HepG2 (cell line): ENCODE results near the gene UCHL3. TPM values are rescaled to one million over a fixed set of nuclear protein-coding genes. Genes with fewer than 3 reads are reported as not detected.

Experiments used
- DNMT3B ChIP-seq: conservative IDR thresholded peaks from 2 replicates; pipeline ENCODE4 v1.6.1; 2016; ENCODE audit warnings: missing biosample characterization, control low read depth
- ELF1 ChIP-seq: sonication (generic); formaldehyde crosslinking; IDR thresholded peaks from 2 replicates; pipeline ENCODE4 v1.4.0; 2020; ENCODE audit warnings: missing genetic modification reagents
- GABPA ChIP-seq, 2 experiments: IDR thresholded peaks; 2 replicates each; pipeline ENCODE4 v1.6.1; 2011 to 2016; ENCODE audit warnings: low read depth in 2 of 2, low read length in 1 of 2, missing biosample characterization in 1 of 2, missing genetic modification characterization in 1 of 2
- HOXA3 ChIP-seq: sonication (generic); formaldehyde crosslinking; IDR thresholded peaks from 2 replicates; pipeline ENCODE4 v1.5.0; 2020; ENCODE audit warnings: missing genetic modification reagents
- KLF9 ChIP-seq: IDR thresholded peaks from 2 replicates; pipeline ENCODE4 v1.6.1; 2016; ENCODE audit warnings: low read depth
- MAFF ChIP-seq: IDR thresholded peaks from 2 replicates; pipeline ENCODE4 v1.6.1; 2011; ENCODE audit warnings: low read depth, low read length, improper control_type of control experiment
- NPAS2 ChIP-seq: sonication (generic); formaldehyde crosslinking; IDR thresholded peaks from 2 replicates; pipeline ENCODE4 v1.8.0; 2022; ENCODE audit warnings: mild to moderate bottlenecking, missing genetic modification reagents, borderline replicate concordance
- NRL ChIP-seq: sonication (generic); formaldehyde crosslinking; IDR thresholded peaks from 2 replicates; pipeline ENCODE4 v1.5.0; 2020; ENCODE audit warnings: missing genetic modification reagents, mild to moderate bottlenecking, moderate library complexity, borderline replicate concordance
- PHB2 ChIP-seq: fragments of 450-650 bp; IDR thresholded peaks from 2 replicates; pipeline ENCODE4 v1.6.1; 2018; ENCODE audit not compliant: partially characterized antibody
- PLRG1 ChIP-seq: fragments of 450-650 bp; conservative IDR thresholded peaks from 2 replicates; pipeline ENCODE4 v1.6.1; 2016
- ZBTB8A ChIP-seq: sonication (generic); formaldehyde crosslinking; IDR thresholded peaks from 2 replicates; pipeline ENCODE4 v1.4.0; 2020; ENCODE audit warnings: mild to moderate bottlenecking, low read depth, missing genetic modification reagents, borderline replicate concordance
- ZFP36L2 ChIP-seq: sonication (generic); formaldehyde crosslinking; IDR thresholded peaks from 2 replicates; pipeline ENCODE4 v1.4.0; 2020; ENCODE audit warnings: missing genetic modification reagents
- ZNF234 ChIP-seq: sonication (generic); formaldehyde crosslinking; conservative IDR thresholded peaks from 2 replicates; pipeline ENCODE4 v1.5.1; 2020; ENCODE audit warnings: mild to moderate bottlenecking, missing genetic modification reagents
- ZNF382 ChIP-seq: sonication (generic); formaldehyde crosslinking; IDR thresholded peaks from 2 replicates; pipeline ENCODE4 v1.5.0; 2020; ENCODE audit warnings: missing genetic modification reagents, mild to moderate bottlenecking, borderline replicate concordance
- ZNF775 ChIP-seq: sonication (generic); formaldehyde crosslinking; IDR thresholded peaks from 2 replicates; pipeline ENCODE4 v1.4.0; 2020; ENCODE audit warnings: missing genetic modification reagents, mild to moderate bottlenecking, moderate library complexity, borderline replicate concordance
- polyA plus RNA-seq, 8 experiments: library from polyadenylated mRNA; depleted of rRNA in 3 of 8; stranded (reverse) in 7 of 8; unstranded in 1 of 8; fragments of >200 nt; fragmentation: Illumina TruSeq in 4 of 8; extraction: Trizol in 4 of 8; gene quantifications; 2 replicates each; pipeline versions ENCODE4 v1.2.1 to v1.2.3, GENCODE V29; 2011 to 2016; ENCODE audit warnings: low read depth in 4 of 8, missing spikeins in 1 of 8, mixed read lengths in 1 of 8; ENCODE audit not compliant: insufficient read depth in 1 of 8
- total RNA-seq, 5 experiments: library from RNA; depleted of rRNA; stranded (reverse); fragments of >200 nt; fragmentation: Illumina TruSeq; extraction: Trizol; gene quantifications; 2 replicates each; pipeline ENCODE4 v1.2.3, GENCODE V29; 2016; ENCODE audit warnings: low read depth in 1 of 5
- TF ChIP-seq, protein P1 (sequence below): sonication (generic); formaldehyde crosslinking; IDR thresholded peaks from 2 replicates; pipeline ENCODE4 v1.5.1; 2020; ENCODE audit warnings: mild to moderate bottlenecking, missing genetic modification reagents, moderate library complexity
- TF ChIP-seq, protein P2 (sequence below): sonication (generic); formaldehyde crosslinking; IDR thresholded peaks from 2 replicates; pipeline ENCODE4 v1.4.0; 2020; ENCODE audit warnings: missing genetic modification reagents
- TF ChIP-seq, protein P3 (sequence below): sonication (generic); formaldehyde crosslinking; IDR thresholded peaks from 2 replicates; pipeline ENCODE4 v1.4.0; 2020; ENCODE audit warnings: low read depth, mild to moderate bottlenecking, missing genetic modification reagents
- TF ChIP-seq, protein P4 (sequence below): sonication (generic); formaldehyde crosslinking; IDR thresholded peaks from 2 replicates; pipeline ENCODE4 v1.5.0; 2020; ENCODE audit warnings: mild to moderate bottlenecking, missing genetic modification reagents, borderline replicate concordance

UCHL3 gene
- total and polyA plus RNA-seq, 2 of the 13 experiments (the other 11 are each of a cell fraction or from before 2014, with no cell fraction given): 36.2 to 93.3 TPM

DNA sequence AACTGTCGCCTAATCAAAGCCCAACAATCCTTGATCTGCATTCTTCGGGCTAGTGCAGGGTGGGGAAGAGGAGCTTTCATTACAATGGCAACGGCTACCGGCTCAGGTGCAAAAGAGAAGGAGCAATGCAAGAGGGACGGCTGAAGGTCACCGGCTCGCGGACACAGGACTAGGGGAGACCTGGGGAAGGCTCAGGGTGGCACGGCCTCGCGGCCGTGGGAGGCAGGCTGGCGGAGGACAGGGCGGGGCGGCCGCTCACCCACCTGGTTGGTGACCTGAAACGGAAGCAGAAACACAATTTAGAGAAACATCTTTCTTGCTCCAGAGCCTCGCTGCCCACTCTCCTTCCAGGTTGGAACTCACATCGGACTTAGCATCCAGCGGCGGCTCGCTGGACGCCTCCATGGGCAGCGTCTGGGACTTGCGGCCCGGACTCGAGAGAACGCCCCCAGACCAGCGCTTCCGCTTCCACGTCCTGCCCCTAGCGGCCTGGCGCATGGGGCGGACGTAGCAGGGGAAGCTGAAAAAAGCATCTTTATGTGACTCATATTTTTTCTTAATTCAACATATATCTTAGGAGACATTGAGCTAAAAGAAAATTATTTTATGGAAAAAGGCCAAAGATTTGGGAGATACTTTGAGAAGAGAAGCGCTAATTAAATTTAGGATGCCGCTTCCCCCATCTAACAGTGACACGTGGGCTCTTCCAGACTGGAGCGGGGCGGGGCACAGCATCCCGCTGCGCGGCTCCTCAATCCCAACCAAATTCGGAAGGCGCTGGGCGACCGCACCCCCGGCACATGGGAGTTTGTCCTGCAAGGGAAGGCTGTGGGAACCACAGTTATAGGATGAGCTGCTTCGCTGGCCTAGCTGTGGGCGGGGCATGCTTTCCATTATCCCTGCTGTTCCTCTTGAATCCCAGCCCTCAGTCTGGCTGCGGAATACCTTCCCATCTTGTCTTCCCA is 11.9 kb upstream of the UCHL3 start, which contains the start of gene COMMD6 (continued):
- TF ChIP-seq, protein P1, sequence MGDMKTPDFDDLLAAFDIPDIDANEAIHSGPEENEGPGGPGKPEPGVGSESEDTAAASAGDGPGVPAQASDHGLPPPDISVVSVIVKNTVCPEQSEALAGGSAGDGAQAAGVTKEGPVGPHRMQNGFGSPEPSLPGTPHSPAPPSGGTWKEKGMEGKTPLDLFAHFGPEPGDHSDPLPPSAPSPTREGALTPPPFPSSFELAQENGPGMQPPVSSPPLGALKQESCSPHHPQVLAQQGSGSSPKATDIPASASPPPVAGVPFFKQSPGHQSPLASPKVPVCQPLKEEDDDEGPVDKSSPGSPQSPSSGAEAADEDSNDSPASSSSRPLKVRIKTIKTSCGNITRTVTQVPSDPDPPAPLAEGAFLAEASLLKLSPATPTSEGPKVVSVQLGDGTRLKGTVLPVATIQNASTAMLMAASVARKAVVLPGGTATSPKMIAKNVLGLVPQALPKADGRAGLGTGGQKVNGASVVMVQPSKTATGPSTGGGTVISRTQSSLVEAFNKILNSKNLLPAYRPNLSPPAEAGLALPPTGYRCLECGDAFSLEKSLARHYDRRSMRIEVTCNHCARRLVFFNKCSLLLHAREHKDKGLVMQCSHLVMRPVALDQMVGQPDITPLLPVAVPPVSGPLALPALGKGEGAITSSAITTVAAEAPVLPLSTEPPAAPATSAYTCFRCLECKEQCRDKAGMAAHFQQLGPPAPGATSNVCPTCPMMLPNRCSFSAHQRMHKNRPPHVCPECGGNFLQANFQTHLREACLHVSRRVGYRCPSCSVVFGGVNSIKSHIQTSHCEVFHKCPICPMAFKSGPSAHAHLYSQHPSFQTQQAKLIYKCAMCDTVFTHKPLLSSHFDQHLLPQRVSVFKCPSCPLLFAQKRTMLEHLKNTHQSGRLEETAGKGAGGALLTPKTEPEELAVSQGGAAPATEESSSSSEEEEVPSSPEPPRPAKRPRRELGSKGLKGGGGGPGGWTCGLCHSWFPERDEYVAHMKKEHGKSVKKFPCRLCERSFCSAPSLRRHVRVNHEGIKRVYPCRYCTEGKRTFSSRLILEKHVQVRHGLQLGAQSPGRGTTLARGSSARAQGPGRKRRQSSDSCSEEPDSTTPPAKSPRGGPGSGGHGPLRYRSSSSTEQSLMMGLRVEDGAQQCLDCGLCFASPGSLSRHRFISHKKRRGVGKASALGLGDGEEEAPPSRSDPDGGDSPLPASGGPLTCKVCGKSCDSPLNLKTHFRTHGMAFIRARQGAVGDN (CRISPR knock-in tag): peak; percentile 85
- TF ChIP-seq MAFF (no peak), ZNF382 (CRISPR knock-in tag) (no peak), NPAS2 (CRISPR knock-in tag) (no peak), ELF1 (CRISPR knock-in tag) (peak; percentile 94), NRL (CRISPR knock-in tag) (peak; percentile 65; the same call in 1 of the 2 replicates), DNMT3B (CRISPR knock-in tag) (no peak), PLRG1 (no peak), GABPA (IDR thresholded peaks at IDR 0.05; ENCODE audit: low read depth, low read length) (peak; percentile 63), GABPA (CRISPR knock-in tag; IDR thresholded peaks at IDR 0.05; ENCODE audit: low read depth) (peak; percentile 86), ZNF775 (no peak), KLF9 (CRISPR knock-in tag) (no peak), ZNF234 (no peak), ZFP36L2 (CRISPR knock-in tag) (no peak), ZBTB8A (CRISPR knock-in tag) (peak; percentile 69; the same call in 1 of the 2 replicates), HOXA3 (CRISPR knock-in tag) (peak; percentile 53; the same call in 1 of the 2 replicates), PHB2 (no peak)
- TF ChIP-seq, protein P2, sequence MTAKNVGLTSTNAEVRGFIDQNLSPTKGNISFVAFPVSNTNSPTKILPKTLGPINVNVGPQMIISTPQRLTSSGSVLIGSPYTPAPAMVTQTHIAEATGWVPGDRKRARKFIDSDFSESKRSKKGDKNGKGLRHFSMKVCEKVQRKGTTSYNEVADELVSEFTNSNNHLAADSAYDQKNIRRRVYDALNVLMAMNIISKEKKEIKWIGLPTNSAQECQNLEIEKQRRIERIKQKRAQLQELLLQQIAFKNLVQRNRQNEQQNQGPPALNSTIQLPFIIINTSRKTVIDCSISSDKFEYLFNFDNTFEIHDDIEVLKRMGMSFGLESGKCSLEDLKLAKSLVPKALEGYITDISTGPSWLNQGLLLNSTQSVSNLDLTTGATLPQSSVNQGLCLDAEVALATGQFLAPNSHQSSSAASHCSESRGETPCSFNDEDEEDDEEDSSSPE (CRISPR knock-in tag): peak; percentile 40
- TF ChIP-seq, protein P3, sequence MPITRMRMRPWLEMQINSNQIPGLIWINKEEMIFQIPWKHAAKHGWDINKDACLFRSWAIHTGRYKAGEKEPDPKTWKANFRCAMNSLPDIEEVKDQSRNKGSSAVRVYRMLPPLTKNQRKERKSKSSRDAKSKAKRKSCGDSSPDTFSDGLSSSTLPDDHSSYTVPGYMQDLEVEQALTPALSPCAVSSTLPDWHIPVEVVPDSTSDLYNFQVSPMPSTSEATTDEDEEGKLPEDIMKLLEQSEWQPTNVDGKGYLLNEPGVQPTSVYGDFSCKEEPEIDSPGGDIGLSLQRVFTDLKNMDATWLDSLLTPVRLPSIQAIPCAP (CRISPR knock-in tag): no peak
- TF ChIP-seq, protein P4, sequence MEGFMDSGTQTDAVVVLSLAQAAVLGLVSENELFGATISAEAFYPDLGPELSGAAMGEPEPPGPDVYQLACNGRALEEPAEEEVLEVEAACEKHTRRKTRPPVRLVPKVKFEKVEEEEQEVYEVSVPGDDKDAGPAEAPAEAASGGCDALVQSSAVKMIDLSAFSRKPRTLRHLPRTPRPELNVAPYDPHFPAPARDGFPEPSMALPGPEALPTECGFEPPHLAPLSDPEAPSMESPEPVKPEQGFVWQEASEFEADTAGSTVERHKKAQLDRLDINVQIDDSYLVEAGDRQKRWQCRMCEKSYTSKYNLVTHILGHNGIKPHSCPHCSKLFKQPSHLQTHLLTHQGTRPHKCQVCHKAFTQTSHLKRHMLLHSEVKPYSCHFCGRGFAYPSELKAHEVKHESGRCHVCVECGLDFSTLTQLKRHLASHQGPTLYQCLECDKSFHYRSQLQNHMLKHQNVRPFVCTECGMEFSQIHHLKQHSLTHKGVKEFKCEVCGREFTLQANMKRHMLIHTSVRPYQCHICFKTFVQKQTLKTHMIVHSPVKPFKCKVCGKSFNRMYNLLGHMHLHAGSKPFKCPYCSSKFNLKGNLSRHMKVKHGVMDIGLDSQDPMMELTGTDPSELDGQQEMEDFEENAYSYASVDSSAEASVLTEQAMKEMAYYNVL (CRISPR knock-in tag): no peak
